HG03025 (cell line): ENCODE measurements around the gene AGPS.

Experiments
- ATAC-seq: cut with Tn5 transposase; IDR thresholded peaks from one replicate; pipeline ENCODE4 v1.9.1; 2021; ENCODE audit warnings: mild to moderate bottlenecking, moderate library complexity; ENCODE audit not compliant: unreplicated experiment, low FRiP score

The AGPS gene

GRCh38 chr2:177383935-177384334, 8.6 kb upstream of the AGPS start:
- ATAC-seq, result no peak

- ATAC-seq, result no peak
Observed at GRCh38 chr2:177385151-177385550, 7.4 kb upstream of the AGPS start.

DNA sequence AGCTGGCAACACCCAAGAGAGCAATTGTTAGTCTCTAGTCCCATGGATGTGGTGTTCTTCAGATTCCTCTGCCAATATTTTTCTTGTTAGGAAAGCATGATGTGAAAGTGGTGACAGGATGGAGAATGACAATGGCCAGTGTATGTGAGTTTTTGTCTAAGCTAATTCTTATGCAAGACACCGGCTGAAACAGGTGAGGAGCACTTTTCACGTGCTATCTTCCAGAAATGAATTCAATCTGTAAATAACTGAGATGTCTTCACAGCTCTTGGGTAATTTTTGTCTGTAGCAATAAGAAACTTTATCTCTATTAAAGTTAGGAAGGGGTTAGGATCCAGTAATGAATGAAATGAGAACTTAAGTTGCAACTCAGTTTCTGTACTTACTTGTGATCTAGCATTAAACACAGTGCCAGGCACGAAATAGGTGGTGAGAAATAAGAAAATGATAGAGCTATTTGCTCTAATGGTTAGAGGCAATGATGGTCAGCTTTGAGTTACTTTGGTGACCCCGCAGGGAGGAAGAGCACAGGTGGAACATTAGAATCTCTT, 676 bp upstream of the AGPS start:
- no peak for ATAC-seq

GRCh38 chr2:177393203-177393755, 706 bp downstream of the AGPS start:
- no peak for ATAC-seq

DNA sequence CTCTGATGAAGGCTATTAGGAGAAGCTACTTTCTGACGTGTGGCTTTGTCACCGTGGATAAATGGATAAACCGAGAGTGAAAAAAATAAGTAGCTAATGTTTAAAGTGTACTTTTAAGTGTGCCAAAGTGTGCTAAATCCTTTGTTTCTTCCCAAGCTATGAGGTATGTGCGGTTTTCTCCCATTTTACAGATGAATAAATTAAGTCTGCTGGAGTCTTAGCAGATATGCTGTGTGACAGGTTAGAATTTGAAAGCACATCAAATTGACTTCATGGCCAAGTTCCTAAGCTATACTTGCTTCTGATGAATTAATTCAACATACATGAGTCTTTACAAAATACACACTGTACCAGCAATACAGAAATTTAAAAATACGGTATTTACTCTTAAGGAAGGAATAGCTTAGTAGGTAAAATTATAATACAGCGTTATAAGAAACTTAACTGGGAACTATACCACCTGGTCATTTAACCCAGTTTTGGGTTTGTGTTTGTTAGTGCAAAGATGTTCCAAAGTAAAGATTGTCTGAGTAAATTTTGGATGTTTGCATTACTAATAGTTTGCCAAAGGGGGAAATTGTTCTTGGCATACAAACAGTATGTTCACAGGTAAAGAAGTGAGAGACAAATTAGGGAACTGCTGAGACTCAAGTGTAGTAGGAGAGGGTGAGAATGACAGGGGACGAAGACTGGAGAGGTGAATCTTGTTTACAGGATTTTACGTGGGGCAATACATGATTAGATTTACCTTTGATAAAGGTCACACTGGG, 1.4 kb downstream of the AGPS start:
- no peak for ATAC-seq

DNA sequence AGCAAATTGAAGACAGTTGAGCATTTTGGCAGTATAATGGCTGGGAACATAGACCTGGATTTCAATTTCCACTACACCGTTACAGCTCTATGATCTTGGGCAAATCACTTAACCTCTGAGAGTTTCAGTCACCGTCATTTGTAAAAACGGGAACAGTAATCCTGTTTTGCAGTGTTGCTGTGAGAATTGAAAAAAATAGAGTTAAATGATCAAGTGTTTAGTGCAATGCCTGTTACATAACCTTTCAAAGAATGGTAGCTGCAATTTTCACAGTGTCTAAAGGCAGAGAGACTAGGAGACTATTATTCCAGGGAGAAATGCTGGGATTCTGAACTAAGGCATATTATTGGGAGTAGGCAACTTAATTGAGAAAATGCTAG, 2.0 kb downstream of the AGPS start:
- ATAC-seq, result no peak

GRCh38 chr2:177395351-177396065, 2.9 kb downstream of the AGPS start:
- no peak for ATAC-seq

DNA sequence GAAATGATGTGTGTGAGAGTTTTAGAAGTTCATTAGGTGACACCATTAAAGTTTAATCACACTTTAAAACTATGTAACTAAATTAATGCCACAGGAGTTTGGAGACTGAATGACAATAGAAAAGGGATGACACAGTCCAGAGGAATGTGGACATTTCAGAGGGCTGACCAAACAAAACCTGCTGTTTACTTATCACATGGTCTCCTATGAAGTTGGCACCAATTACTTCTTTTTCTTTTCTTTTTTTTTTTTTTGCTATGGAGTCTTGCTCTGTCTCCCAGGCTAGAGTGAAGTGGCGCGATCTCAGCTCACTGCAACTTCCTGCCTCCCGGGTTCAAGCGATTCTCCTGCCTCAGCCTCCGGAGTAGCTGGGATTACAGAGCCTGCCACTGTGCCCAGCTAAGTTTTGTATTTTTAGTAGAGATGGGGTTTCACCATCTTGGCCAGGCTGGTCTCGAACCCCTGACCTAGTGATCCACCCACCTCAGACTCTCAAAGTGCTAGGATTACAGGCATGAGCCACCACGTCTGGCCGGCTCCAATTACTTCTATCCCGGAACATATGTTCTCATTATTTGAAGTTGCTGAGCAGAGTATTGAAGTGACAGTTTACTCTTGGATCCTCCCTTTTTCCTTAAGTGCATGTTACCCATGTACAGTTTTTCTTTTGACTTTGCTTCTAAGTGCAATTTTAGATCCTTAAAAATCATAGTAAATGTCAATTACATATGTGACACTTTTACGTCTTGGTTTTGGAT, 4.3 kb downstream of the AGPS start:
- ATAC-seq, result no peak

GRCh38 chr2:177397481-177398289, 5.1 kb downstream of the AGPS start:
- no peak for ATAC-seq

- ATAC-seq, result no peak
Observed at GRCh38 chr2:177398290-177398683, 5.7 kb downstream of the AGPS start.

DNA sequence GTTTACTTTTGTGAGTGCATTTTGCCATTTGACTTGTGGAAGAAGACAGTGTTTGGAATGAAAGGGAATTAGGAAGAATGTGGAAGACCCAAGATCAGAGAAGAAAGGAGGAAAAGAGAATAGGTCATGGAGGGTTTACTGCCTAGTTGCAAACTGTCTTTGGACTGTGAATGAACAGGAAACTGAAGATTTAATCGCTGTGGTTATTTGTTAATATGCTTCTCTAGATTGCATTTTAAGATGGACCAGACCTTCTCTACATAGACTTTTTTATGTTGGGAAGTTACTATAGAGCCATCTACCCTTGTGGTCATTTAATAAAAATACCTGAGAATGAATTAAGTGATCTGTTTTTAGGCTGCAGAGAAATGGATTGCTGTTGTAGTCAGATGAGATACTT, 6.2 kb downstream of the AGPS start:
- no peak for ATAC-seq

DNA sequence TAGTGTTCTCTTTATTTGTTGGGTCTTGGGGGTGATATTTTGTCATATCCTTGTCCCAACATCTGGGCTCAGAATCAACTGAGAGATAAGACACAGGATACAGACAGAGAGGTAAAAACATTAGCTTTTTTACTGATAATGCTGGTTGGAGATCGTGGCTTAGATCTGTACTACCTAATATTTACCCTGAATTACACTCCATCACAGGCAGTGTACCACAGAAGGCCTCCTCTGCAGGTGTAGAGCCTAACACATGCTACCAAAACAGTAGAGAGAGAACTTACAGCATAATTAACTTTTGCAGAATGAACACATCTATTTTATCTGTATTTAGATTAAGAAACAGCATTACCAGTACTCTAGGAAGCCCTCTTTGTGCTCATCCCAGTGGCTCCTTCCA, 6.8 kb downstream of the AGPS start:
- no peak for ATAC-seq

GRCh38 chr2:177400337-177400923, 7.9 kb downstream of the AGPS start:
- no peak for ATAC-seq

DNA sequence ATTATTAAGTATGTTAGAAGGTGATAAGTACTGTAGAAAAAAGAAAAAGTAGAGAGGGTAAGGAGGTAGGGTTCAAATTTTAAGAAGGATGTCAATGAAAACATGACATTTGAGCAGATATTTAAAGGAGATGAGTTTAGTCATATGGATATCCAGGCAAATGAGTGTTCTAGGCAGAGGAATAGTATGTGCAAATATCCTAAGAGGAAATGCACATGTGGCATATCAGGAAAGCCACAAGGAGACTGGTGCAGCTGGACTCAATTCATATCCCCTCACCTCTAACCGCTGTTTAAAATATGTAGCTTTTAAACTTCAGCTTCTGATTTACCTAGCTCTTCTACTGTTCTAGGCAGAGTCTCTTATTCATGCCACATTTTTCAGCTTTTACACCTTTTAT, 9.5 kb downstream of the AGPS start:
- no peak for ATAC-seq

- no peak for ATAC-seq
Observed at GRCh38 chr2:177403838-177404237, 11.3 kb downstream of the AGPS start.

DNA sequence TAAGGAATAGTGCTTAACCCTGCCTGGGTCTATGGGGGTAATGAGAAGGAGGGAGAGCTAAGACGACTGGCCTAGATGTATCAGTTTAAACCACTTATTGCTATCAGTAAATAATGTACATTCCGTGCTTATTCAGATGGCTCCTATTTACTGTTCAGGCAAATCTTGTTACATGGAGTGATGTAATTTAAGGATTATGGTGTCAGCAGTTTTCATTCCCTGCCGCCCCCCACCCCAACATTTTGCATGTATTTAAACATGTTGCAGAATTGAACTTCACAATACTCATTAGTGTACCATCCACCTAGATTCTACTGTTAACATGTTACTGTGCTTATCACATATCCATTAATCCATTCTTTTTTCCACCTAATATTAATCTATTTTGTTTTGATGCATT, 11.7 kb downstream of the AGPS start:
- ATAC-seq, result no peak

DNA sequence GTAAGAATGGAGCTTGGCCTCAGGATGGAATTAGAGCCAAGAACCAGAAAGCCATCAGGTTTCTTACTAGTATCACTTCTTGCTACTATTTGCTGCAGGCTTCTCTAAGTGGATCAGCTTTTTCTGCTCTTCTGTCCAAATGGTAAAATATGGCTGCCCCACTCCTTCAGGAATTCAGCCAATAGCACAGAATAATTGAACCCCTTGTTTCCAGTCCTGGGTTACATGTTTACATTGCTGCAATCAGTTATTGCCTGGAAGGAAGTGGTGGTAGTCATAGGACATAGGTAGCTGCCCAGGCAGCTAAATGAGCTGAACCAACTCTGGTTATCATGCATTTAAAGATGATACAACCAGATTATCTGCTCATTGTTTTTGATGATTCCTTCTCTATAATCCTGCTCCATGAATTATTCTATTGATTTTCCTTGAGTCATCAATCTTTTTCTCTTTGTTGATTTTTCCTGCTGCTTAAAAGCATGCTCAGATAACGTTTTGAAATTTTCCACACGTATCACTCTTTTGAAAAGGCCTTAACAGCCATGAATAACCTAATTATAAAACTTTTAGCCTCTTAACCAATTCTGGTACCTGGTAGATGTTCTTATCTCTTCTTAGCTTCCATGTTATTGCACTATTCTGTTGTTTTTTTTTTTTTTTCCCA, 12.6 kb downstream of the AGPS start:
- ATAC-seq, result no peak

DNA sequence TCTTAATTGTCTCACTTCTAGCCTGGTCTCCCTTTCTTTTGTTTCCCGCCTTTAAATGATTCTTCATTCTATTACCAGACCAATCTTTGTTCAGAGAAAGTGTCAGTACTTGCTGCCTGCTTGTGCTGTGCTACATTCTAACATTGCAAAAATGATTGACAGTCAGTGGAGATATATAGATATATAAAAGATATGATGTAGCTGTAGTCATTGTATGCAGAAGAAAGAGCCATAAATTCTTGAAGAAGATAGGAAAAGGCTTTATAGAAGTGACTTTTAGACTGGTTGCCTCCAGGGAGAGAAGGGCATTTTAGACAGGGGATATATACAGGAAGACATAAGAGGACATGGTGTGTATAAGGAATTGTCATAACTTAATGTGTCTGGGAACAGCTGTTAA, 13.6 kb downstream of the AGPS start:
- no peak for ATAC-seq

GRCh38 chr2:177407031-177407430, 14.5 kb downstream of the AGPS start:
- ATAC-seq, result no peak
